Kidney epithelial cell (primary cell): Measurements from ENCODE around the gene WARS2. TPM values are rescaled to one million over a fixed set of nuclear protein-coding genes. Genes with fewer than 3 reads are reported as not detected.

Experiments
- DNase-seq: peaks from one replicate; pipeline ENCODE4 v3.0.0-alpha.2; 2010; ENCODE audit warnings: low read depth
- H3K27me3 ChIP-seq: 2 replicates; pipeline ENCODE4 v1.6.0; 2011; ENCODE audit warnings: low read length; ENCODE audit not compliant: control insufficient read depth, insufficient read depth
- H3K36me3 ChIP-seq: 2 replicates; pipeline ENCODE4 v1.5.1; 2011; ENCODE audit warnings: low read length; ENCODE audit not compliant: control insufficient read depth, insufficient read depth
- H3K4me3 ChIP-seq: 2 replicates; pipeline ENCODE4 v1.5.1; 2011; ENCODE audit warnings: low read depth, mild to moderate bottlenecking, control low read depth, low read length
- CTCF ChIP-seq: IDR thresholded peaks from 2 replicates; pipeline ENCODE4 v1.5.1; 2011; ENCODE audit warnings: mild to moderate bottlenecking, moderate library complexity, low read length, control low read depth, inconsistent platforms; ENCODE audit not compliant: insufficient read depth, poor library complexity, severe bottlenecking
- total RNA-seq: library from RNA; depleted of rRNA; stranded (reverse); fragments of >200 nt; gene quantifications from 2 replicates; pipeline ENCODE4 v1.2.3, GENCODE V29; 2015

Gene WARS2
- total RNA-seq, 1 donor from 2014 or later, result 18.7 TPM

DNA sequence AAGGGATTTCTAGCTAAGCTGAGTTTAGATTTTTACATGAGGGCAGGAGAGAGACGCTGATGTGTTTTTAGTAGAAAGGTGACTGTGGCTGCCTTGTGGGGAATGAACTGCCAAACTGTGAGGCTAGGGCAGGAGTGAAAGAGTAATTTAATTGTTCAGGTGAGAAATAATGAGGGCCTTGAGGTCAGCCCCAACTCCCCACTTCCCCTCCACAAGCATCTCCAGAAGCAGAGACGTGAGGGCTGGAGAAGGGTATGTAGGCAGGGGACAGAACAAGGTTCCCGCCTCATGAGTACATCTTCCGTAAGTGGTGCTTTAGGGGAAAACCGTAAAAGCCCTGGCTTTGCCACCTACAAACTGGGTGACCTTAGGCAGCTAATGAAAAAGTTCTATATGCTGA lies 70.8 kb downstream of the WARS2 start:
- no peak for DNase-seq
- TF ChIP-seq CTCF, result no peak
- H3K36me3 ChIP-seq, result no peaks in the 10 kb centered on the region
- no peak overlapping the region for H3K4me3 ChIP-seq
- no peaks in the 10 kb centered on the region for H3K27me3 ChIP-seq

- H3K27me3 ChIP-seq, result no peaks in the 10 kb centered on the region
- TF ChIP-seq CTCF, result no peak
- H3K36me3 ChIP-seq, result no peaks in the 10 kb centered on the region
- H3K4me3 ChIP-seq, result no peak overlapping the region
- no peak for DNase-seq
Observed at GRCh38 chr1:119068427-119068826, 72.0 kb downstream of the WARS2 start.

DNA sequence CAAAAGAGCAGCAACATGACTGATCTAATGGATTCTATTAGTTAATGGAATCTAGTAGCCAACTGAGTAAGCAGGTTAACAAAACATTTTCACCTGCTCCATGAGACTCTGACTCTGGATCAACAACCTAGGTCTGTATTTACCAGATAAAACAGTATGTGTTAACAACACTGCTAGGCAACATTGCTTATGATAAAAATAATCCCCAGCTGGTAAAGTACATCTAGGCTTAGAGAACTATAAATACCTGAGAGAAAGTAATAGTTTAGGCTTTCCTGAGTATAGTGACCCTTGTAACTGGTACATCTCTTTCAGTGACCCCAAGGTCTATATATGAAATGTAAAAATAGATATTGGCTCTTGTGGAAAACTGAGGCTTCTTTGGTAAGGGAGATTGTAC lies 78.8 kb downstream of the WARS2 start:
- H3K36me3 ChIP-seq, result no peaks in the 10 kb centered on the region
- DNase-seq, result no peak
- no peak overlapping the region for H3K4me3 ChIP-seq
- no peaks in the 10 kb centered on the region for H3K27me3 ChIP-seq
- no peak for TF ChIP-seq CTCF

- DNase-seq, result no peak
- Histone ChIP-seq H3K27me3 (no peaks in the 10 kb centered on the region), H3K36me3 (no peaks in the 10 kb centered on the region), H3K4me3 (no peak overlapping the region)
- no peak for TF ChIP-seq CTCF
Observed at GRCh38 chr1:119055568-119055967, 84.9 kb downstream of the WARS2 start.

GRCh38 chr1:119053917-119054316 lies 86.5 kb downstream of the WARS2 start:
- no peak overlapping the region for H3K4me3 ChIP-seq
- no peak for DNase-seq
- H3K27me3 ChIP-seq, result no peaks in the 10 kb centered on the region
- H3K36me3 ChIP-seq, result no peaks in the 10 kb centered on the region
- TF ChIP-seq CTCF, result no peak

GRCh38 chr1:119052267-119052666 lies 88.2 kb downstream of the WARS2 start:
- Histone ChIP-seq H3K36me3 (no peaks in the 10 kb centered on the region), H3K4me3 (no peak overlapping the region), H3K27me3 (no peaks in the 10 kb centered on the region)
- no peak for DNase-seq
- no peak for TF ChIP-seq CTCF
